Stimulated activated naive CD4-positive, alpha-beta T cell treated with Interleukin-2 at 50 U/mL for 16 hours (primary cell): ENCODE measurements around the gene SBF2.

Source experiments
- DNase-seq: peaks from one replicate; lab custom pipeline; 2025; lab: John Stamatoyannopoulos, UW

Gene SBF2

DNA sequence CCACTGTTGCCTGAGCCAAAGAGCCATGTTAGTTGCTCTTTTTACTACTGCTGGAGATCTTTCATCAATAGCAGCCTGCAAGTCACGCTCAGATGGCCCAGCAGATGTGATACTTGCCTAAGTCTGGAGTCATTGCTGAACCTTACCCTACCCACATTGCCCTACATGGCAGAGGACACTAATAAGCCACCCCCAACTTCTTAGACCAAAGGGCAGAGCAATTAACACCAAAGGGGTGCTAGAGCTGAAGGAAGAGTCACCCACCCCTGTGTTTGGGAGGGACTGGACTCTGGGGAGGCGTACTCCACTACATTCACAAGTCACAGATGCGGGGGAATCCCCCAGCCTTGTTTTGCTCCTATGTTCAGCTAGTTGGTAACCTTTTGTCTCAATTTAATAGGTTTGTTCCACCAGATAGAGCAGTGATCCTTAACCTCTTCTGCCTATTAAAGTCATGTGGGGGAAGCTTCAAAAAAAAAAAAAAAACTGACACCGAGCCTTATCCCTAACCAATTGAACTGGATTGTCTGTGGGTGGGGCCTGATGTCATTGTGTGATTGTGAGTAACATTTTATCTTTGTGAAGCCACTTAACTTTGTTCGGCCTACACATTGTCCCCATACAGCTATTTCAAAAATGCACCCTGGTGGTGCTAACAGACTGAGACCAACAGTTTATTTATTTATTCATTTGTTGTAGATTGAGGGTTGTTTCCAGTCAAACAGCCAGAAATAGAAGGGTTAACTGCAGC is 23.9 kb upstream of the SBF2 start:
- no peak for DNase-seq

DNA sequence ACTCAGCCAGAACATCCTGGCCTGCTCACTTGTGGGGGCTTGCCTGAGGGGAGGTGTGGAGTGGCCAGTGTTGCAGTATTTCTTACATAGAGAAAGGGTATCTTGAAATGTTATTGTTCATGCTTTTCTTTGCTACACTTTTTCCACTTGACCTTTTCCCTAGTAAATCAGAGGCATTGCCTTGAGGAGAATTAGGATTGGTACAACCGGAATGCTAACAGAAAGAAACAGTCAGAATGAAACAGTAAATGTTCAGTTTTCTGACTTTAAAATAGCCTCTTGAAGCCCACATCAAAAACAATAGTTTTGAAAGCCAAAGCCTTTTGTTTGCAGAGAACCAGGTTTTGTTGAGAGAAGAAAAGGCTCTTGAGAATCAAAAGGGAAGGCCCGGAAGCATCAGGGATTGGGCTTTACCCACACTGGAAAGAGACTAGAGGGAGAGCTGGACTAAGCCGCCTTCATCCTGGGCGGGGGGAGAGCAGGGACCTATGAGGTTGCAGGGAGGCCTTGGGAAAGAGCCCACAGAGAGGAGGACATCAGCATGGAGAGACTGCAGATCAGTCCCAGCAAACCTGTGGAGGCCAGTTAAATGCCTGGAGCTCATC is 23.2 kb upstream of the SBF2 start:
- DNase-seq = no peak

DNA sequence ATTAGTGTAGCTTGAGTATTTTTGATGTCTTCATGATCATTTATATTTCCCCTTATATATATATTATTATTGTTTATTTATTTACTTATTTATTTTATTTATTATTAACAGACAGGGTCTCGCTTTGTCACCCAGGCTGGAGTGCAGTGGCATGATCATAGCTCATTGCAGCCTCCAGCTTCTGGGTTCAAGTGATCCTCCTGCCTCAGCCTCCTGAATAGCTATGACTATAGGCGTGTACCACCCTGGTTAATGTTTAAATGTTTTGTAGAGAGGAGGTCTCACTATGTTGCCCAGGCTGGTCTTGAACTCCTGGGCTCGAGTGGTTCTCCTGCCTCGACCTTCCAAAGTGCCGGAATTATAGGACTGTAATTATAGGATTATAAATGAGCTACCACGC is 21.1 kb upstream of the SBF2 start:
- no peak for DNase-seq

DNA sequence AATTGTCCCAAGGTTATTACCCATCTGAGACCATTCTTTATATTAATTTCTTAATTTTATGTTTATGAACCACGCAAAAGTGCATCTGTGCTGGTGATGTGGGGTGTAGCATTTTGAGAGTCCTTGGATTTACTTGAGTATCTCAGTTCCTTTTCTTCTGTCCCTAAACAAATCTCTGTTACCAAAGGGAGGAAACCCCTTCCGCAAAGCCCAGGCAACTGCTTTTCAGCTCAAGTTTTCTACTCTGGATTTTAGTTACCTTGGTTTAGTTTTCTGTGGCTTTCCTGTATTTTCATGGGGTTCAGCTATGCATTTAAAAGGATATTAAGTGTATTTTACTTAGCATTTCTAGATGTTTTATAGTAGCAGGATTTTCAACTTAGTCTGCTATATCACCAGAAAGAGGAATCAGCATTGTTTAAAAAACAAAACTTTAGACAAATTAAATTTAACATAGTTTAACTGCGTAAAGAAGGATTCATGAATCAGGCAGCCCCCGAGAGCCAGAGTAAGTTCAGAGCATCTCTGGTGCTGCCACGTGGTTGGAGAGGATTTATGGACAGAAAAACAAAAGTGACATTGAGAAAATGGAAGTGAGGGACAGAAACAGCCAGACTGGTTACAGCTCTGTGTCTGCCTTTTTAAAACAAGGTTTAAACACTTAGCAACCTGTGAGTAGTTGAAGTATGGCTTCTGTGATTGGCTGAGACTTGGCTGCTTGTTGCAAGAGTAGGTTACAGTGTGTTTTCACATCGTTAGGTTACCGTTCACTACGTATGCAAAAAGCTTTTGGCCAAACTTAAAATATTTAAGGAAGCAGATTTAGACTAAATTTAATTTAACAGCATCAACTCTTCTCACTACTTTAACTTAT is 20.4 kb upstream of the SBF2 start:
- DNase-seq = no peak

DNA sequence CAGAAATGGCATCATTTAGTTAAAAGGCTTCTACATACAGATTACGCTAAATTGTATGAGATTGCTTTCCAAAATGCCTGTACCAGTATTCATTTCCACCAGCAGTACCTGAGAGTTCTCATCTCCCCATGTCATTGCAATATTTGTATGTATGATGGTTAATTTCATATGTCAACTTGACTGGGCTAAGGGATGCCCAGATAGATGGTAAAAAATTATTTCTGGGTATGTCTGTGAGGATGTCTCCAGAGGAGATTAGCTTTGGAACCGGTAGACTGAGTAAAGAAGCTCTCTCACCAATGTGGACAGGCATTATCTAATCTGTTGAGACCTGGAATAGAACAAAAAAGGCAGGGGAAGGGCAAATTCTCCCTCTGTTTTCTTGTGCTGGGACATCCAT is 17.8 kb upstream of the SBF2 start:
- DNase-seq = no peak

DNA sequence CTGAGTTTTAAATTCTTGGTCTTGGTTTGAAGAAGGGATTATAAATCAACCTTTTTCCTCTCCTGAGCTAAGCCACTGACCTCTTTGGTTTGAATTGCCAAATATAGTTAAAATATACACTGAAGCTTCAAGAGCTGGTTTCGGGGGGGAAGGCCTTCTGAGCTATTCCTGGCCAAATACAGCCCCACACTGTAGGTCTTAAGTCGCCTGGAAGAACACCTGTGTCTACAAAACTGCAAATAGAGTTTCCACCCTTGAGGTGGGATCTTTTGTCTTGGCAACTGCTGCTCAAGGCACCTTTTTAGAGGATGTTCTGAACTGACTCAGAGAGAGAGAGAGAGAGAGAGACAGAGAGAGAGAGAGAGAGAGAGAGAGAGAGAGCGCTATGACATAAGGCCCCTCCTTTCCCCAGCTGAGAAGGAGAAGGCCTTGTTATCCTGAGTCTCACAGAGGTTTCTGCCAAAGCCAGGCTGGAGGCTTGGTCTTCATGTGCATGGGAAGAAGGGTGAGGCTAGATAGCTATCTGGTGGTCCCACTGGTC is 16.4 kb upstream of the SBF2 start:
- no peak for DNase-seq

DNA sequence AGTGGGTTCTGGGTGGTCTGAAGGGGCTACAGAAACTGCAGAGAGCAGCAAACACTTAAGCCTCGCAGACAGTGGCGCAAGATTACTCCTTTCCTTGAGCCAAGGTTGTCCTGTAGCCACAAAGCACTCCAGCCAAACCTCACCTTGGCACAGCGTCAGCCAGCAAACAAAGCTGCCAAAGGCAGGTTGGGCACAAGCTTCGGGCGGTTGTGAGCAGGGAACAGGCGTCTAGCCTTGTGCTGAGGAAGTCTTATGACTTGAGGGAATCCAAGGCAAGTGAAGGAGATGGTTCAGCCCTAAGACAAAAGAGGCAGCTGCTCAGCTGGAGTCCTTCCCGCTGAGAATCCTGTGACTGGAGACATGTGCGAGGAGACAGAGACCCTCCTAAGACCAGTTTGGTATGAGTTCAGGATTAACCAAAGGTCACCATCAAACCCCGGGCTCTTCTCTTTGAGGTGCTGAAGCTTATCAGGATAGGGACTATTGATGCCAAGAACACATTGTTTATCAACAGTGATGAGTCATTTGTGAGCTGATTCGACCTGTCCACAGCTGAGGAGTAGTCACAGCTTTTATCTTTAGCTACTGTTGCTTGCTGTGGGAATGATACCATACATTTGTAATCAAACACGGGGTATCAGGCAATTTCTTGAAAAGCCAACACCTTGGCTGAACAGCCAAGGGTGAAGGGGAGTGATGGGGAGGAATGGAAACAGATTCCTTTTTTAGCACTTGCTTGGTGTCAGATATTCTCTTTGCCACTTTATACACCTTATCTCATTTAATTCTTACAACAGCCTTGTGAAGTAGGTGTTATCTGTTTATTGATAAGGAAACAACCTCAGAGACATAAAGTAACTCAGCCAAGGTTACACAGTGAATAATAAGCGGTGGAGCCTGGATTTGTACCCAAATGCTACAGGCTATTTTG is 15.4 kb upstream of the SBF2 start:
- DNase-seq = no peak

DNA sequence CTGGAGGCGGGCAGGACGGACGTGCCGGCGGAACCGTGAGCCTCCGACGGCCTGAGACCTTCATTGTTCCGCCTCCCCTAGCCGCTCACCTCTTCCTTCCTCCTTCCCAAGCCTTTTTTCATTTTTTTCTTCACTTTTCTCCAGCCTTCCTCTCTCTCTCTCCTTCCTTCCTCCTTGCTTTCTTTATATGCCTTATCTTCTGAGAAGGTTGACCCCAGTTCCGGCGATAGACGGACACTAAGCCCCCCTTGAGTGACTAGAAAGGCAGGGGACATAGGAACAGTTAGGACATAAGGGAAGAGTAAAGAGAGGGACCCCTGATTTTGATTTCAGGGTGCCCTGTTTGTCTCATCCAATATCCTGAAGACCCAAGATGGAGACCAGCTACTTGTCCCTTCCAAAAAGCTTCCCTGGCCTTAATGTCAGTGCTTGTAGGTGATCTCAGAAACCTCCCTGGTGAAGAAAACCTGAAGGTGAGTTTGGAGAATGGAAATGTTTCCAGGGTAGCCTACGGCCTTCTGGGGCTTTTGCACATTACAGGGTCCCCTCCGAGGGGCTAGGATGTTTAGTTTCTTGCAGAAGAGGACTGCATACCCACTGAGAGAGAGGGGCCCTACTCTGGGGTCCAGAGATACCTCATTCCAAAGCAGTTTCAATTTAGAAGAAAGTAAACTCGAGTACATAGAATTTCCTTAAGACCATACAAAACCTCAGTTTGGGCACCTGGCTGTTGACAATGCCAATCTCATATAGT is 14.4 kb upstream of the SBF2 start:
- no peak for DNase-seq

DNA sequence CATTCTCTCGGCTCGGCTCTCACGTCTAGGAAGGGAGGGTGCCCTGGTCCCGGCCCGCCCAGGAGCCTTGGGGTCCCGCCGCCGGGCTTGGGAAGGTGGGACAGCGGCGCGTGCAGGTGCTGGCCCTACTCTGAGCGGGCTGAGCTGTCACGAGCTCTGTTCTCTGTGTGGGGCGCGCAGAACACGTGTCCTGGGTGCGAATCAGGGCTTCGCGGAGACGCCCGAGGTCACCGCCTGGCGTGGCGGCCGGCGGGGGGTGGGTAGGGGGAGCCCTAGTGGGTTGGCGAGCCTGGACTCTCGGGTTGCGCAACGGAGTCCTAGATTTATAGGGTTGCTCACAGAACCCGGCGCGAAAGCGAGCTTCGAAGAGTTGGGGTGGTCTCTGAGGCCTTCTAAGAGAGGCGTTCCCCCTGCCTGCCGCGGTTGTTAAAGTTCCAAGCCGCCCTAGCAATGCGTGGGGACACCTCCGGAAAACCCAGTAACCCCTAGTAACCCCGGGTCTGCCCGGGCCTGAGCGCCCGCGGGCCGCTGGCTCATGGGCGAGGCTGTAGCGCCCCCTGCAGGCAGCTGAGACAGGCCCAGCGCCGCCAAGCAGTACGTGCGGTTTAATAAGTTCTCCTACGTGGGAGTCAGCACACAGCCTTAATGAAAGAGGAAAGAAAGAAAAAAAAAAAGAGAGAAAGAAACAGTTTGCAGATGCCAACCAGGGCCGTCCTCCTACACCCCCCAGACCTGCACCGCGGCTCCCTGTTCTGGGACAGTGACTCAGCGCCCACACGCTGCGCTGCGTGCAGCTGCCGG is 13.6 kb upstream of the SBF2 start:
- DNase-seq = peak; percentile 88

DNA sequence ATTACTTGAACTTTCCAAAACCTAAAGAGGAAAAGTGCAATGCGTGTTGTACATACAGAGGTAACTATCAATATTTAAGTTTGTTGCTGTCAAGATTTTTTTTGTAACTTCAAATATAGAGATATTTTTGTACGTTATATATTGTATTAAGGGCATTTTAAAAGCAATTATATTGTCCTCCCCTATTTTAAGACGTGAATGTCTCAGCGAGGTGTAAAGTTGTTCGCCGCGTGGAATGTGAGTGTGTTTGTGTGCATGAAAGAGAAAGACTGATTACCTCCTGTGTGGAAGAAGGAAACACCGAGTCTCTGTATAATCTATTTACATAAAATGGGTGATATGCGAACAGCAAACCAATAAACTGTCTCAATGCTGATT is 13.0 kb upstream of the SBF2 start:
- DNase-seq = no peak

DNA sequence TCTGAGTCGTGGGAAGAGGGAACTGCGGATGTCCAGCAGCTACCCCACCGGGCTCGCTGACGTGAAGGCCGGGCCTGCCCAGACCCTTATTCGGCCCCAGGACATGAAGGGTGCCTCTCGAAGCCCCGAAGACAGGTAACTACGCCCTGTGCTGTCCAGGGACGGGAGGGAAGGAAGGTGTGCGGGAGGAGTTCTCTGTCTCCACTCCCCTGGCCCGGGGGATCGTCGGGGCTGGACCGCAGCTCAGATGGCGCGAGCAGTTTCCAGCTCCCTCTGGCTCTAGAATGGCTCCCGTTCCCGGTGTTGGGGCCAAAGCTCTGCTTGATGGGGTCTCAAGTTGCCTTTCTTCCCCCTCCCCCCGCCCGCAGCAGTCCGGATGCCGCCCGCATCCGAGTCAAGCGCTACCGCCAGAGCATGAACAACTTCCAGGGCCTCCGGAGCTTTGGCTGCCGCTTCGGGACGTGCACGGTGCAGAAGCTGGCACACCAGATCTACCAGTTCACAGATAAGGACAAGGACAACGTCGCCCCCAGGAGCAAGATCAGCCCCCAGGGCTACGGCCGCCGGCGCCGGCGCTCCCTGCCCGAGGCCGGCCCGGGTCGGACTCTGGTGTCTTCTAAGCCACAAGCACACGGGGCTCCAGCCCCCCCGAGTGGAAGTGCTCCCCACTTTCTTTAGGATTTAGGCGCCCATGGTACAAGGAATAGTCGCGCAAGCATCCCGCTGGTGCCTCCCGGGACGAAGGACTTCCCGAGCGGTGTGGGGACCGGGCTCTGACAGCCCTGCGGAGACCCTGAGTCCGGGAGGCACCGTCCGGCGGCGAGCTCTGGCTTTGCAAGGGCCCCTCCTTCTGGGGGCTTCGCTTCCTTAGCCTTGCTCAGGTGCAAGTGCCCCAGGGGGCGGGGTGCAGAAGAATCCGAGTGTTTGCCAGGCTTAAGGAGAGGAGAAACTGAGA is 12.2 kb upstream of the SBF2 start:
- peak; percentile 9 for DNase-seq

DNA sequence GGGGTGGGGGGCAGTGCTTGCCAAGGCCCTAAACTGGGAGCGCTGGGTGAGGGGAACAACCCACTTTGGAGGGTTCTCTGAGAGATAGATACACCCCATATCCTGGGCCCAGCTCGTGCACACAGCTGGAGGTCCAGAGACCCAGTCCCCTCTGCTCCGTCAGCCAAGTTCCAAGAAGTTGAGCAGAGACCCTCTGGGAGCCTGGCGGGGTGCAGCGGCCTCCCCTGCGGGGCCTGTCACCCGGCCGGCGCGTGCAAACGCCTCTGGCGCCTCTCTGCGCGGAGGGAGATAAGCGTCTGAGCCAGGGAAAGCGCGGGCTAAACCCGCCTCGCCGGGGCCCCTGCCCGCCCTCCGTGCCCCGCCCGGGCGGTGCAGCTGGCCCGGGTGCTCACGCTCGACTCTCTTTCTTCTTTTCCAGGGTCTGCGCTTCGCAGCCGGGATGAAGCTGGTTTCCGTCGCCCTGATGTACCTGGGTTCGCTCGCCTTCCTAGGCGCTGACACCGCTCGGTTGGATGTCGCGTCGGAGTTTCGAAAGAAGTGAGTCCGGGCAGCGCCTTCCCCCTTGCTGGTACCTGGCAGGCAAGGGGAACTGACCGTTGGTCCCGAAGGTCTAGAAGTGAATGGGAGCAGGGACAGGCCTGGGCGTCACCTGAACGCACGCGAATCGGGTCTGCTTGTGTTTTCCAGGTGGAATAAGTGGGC is 11.4 kb upstream of the SBF2 start:
- DNase-seq = peak; percentile 13

DNA sequence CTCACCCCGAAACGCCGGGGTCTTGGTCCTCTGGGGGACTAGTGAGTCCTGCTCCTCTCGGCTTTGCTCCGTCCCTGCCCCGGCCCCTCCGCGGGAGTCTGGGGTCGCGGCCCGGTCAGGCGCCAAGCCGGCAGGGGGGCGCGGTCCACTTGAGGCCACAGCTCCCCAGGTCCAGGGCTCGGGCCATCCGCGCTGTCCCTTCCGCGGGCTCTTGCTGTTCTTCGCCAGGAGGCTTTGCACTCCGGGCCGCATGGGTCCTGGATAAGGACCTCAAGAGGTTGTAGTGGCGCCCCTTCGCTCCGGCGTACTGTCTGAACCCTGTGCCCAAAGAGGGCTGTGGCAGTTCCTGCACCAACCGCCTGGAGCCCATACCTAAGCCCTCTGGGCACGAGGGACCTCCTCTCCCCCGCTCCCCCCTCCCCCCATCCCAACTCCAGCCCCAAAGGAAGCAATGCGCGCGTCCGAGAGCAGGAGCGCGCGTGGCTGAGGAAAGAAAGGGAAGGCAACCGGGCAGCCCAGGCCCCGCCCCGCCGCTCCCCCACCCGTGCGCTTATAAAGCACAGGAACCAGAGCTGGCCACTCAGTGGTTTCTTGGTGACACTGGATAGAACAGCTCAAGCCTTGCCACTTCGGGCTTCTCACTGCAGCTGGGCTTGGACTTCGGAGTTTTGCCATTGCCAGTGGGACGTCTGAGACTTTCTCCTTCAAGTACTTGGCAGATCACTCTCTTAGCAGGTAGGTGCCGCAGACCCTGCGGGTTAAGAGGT is 10.7 kb upstream of the SBF2 start, which contains the start of gene ADM:
Gene ADM (plus strand): TSS at position 579 of the 767 bp plus-strand sequence. CDS start 628 bp downstream, outside the sequence.
- DNase-seq = peak; percentile 33

DNA sequence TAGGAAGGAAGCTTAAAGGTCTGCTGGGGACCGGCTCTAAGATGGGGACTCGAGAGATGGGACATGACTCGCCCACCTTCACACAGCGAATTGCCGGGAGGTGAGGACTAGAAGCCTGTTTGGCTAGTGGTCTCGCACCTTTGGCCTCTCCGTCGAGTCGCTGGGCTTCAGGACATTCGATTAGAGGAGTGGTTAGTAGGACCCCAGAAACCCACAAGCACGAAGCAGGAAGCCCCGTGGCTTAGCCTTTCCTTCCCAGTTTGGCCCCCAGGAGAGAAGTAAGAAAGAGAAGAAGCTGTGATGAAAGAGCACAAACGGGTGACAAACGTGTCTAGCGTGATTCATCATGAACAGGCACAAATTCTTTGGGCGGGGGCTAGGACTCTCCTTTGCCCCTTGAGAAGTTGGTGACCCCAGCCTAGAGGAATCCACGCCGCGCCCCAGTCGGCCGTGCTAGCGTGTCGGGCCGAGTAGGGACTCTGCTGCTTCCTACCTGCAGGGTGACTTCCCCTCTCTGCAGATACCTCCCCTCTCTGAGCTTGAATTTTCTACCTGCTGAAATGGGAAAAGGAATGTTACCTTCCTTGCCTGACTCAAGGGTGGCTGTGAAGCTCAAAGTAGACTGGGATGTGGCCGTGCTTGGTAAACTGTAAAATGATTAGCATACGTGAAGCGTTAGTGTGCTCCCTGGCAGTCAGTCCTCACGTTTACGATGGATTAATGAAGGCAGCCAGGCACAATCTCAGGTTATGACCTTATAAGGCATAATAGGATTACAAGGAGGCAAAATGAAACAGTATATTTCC is 9.7 kb upstream of the SBF2 start:
- DNase-seq = peak; percentile 25

DNA sequence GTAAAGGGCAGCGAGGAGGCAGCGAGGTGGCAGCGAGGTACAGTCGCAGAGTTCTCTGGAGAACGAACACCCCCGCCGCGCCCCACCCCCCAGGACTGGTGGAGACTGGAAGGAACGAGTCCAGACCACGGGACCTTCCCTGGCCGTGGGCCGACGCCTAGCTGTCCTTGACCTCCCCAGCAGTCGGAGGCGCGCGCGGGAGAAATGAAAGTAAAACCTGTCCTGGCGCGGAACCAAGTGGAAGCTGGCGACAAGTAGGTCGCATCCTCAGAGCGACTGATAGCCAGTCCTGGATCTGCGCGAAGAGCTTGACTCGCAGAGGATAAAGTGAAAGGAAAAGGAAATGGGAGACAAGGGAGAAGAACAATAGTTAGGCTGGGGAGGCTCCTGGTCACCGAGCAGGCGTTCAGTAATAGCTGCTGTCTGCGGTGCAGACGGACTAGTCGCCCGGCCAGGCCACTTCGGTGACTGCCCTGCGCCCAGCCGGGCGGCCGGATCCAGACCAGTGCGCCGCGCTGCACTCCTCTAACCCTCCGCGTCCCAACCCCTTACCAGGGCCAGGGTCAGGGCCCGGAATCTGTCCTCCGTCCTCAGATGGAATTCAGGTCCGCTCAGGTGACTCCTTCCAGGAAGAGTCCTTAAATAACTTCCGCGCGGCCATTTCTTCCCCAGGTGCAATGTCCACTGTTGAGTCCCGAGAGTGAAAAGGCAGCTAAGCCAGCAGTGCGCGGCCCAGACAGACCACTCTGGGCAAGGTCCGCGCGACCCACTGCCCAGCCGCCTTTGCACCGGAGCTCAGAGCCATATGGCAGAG is 8.9 kb upstream of the SBF2 start:
- peak; percentile 63 for DNase-seq

DNA sequence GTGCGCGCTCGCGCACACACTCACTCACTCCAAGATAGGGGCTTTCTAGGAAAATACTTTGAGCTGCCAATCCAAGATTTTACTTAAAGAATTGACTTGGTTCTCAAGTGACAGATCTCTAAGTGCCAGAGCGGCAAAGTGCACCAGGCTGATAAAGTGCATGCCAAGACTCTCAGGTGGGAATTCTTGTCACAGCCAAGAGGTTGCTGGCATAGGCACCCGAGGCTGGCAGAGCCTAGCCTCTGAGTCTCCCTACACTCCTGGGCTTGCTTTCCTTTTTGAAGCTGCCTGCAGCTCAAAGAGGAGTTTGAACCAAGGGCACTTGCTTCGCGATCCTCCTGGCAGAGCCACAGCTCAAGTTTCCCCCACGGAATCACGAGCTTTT is 8.3 kb upstream of the SBF2 start:
- no peak for DNase-seq
